Loucy (cell line): Measurements from ENCODE around the gene PAX3.

Experiments
- H2AFZ ChIP-seq: fragments of 200-600 bp; sonication (generic); 2 replicates; pipeline ENCODE4 v1.6.0; 2016; ENCODE audit warnings: antibody characterized with exemption, mild to moderate bottlenecking, low read length, moderate library complexity
- H3F3A ChIP-seq: fragments of 200-600 bp; 2 replicates; pipeline ENCODE4 v1.6.0; 2016; ENCODE audit warnings: antibody characterized with exemption, low read depth, mild to moderate bottlenecking
- H3K27me3 ChIP-seq: fragments of 200-600 bp; sonication (generic); 2 replicates; pipeline ENCODE4 v1.6.1; 2014; ENCODE audit warnings: low read length, mild to moderate bottlenecking; ENCODE audit not compliant: insufficient read depth, poor library complexity, severe bottlenecking
- H3K36me3 ChIP-seq: fragments of 200-600 bp; sonication (generic); 2 replicates; pipeline ENCODE4 v1.6.1; 2016; ENCODE audit warnings: low read length; ENCODE audit not compliant: insufficient read depth
- H3K4me1 ChIP-seq: fragments of 200-600 bp; sonication (generic); 2 replicates; pipeline ENCODE4 v1.5.1; 2014; ENCODE audit warnings: low read length, mild to moderate bottlenecking; ENCODE audit not compliant: insufficient read depth, poor library complexity, severe bottlenecking
- H3K4me2 ChIP-seq: fragments of 200-600 bp; sonication (generic); 2 replicates; pipeline ENCODE4 v1.6.0; 2014; ENCODE audit warnings: antibody characterized with exemption, low read length, low read depth, mild to moderate bottlenecking; ENCODE audit not compliant: poor library complexity, severe bottlenecking
- H3K4me3 ChIP-seq: fragments of 200-600 bp; sonication (generic); 2 replicates; pipeline ENCODE4 v1.5.1; 2014; ENCODE audit warnings: low read length, mild to moderate bottlenecking, mixed read lengths; ENCODE audit not compliant: poor library complexity, severe bottlenecking
- H3K79me2 ChIP-seq: fragments of 200-600 bp; sonication (generic); 2 replicates; pipeline ENCODE4 v1.6.1; 2014; ENCODE audit warnings: low read length; ENCODE audit not compliant: insufficient read depth
- H3K9ac ChIP-seq: fragments of 200-600 bp; sonication (generic); 2 replicates; pipeline ENCODE4 v1.6.0; 2014; ENCODE audit warnings: mild to moderate bottlenecking, low read depth, low read length, moderate library complexity; ENCODE audit not compliant: poor library complexity, severe bottlenecking
- H3K9me2 ChIP-seq: fragments of 200-600 bp; sonication (generic); replicated peaks from 2 replicates; pipeline ENCODE4 v1.6.1; 2016; ENCODE audit warnings: low read depth, low read length, mixed read lengths
- H3K9me3 ChIP-seq: fragments of 200-600 bp; sonication (generic); 2 replicates; pipeline ENCODE4 v1.6.1; 2014; ENCODE audit warnings: mild to moderate bottlenecking, antibody characterized with exemption, low read length, low read depth; ENCODE audit not compliant: insufficient read depth
- H4K20me1 ChIP-seq: fragments of 200-600 bp; sonication (generic); 2 replicates; pipeline ENCODE4 v1.6.0; 2014; ENCODE audit warnings: antibody characterized with exemption, low read length, mild to moderate bottlenecking; ENCODE audit not compliant: insufficient read depth, poor library complexity, severe bottlenecking
- CTCF ChIP-seq: fragments of 200-600 bp; sonication (generic); conservative IDR thresholded peaks from 2 replicates; pipeline ENCODE4 v1.5.1; 2014; ENCODE audit warnings: mild to moderate bottlenecking, antibody characterized with exemption, low read length
- EZH2phosphoT487 ChIP-seq: fragments of 200-600 bp; IDR thresholded peaks from 2 replicates; pipeline ENCODE4 v1.6.1; 2018; ENCODE audit warnings: antibody characterized with exemption, mild to moderate bottlenecking, moderate library complexity, borderline replicate concordance

PAX3 gene

GRCh38 chr2:222232839-222233238 is 66.0 kb downstream of the PAX3 start:
- H2AFZ ChIP-seq = no peak overlapping the region
- H3K9me3 ChIP-seq = no peaks in the 10 kb centered on the region
- no peak overlapping the region for H3K9ac ChIP-seq

GRCh38 chr2:222232372-222232771 is 66.4 kb downstream of the PAX3 start:
- no peaks in the 10 kb centered on the region for H3K79me2 ChIP-seq
- H3K36me3 ChIP-seq = no peaks in the 10 kb centered on the region
- no peaks in the 10 kb centered on the region for H3K9me2 ChIP-seq
- TF ChIP-seq EZH2phosphoT487 (no peak), CTCF (no peak)
- no peak overlapping the region for H3K4me3 ChIP-seq
- H4K20me1 ChIP-seq = no peaks in the 10 kb centered on the region
- H3K9ac ChIP-seq = no peak overlapping the region
- H3K27me3 ChIP-seq = no peaks in the 10 kb centered on the region
- no peaks in the 10 kb centered on the region for H3F3A ChIP-seq
- H3K9me3 ChIP-seq = no peaks in the 10 kb centered on the region
- H3K4me1 ChIP-seq = no peaks in the 10 kb centered on the region
- no peak overlapping the region for H3K4me2 ChIP-seq
- H2AFZ ChIP-seq = no peak overlapping the region

More at GRCh38 chr2:222232839-222233238, 66.0 kb downstream of the PAX3 start:
- no peaks in the 10 kb centered on the region for H3K4me1 ChIP-seq
- H3K79me2 ChIP-seq = no peaks in the 10 kb centered on the region
- no peak overlapping the region for H3K4me3 ChIP-seq
- no peak overlapping the region for H3K4me2 ChIP-seq
- H4K20me1 ChIP-seq = no peaks in the 10 kb centered on the region
- H3K36me3 ChIP-seq = no peaks in the 10 kb centered on the region
- TF ChIP-seq EZH2phosphoT487 (no peak), CTCF (no peak)
- no peaks in the 10 kb centered on the region for H3K27me3 ChIP-seq
- no peaks in the 10 kb centered on the region for H3F3A ChIP-seq
- no peaks in the 10 kb centered on the region for H3K9me2 ChIP-seq

GRCh38 chr2:222228054-222228453 is 70.7 kb downstream of the PAX3 start:
- Histone ChIP-seq H3K79me2 (no peaks in the 10 kb centered on the region), H3K9me3 (no peaks in the 10 kb centered on the region), H3K4me3 (no peak overlapping the region), H3K4me2 (no peak overlapping the region), H3F3A (no peaks in the 10 kb centered on the region), H3K9me2 (no peaks in the 10 kb centered on the region), H2AFZ (no peak overlapping the region), H3K36me3 (no peaks in the 10 kb centered on the region), H3K4me1 (no peaks in the 10 kb centered on the region), H3K27me3 (no peaks in the 10 kb centered on the region), H4K20me1 (no peaks in the 10 kb centered on the region), H3K9ac (no peak overlapping the region)
- TF ChIP-seq EZH2phosphoT487 (no peak), CTCF (no peak)
